GM23338 (cell line): ENCODE measurements around the gene NRF1. TPM values are rescaled to one million over a fixed set of nuclear protein-coding genes. Genes with fewer than 3 reads are reported as not detected.

Experiments
- ATAC-seq: fragments of 200-7000 bp; cut with Tn5 transposase; 3 replicates; pipeline ENCODE4 v1.9.1; 2020
- DNase-seq: peaks from one replicate; pipeline ENCODE4 v3.0.0-alpha.2; 2015; ENCODE audit warnings: low spot score
- H2AFZ ChIP-seq: fragments of 200-600 bp; sonication (generic); 2 replicates; pipeline ENCODE4 v1.8.0; 2016; ENCODE audit warnings: antibody characterized with exemption, mild to moderate bottlenecking, moderate library complexity
- H3F3A ChIP-seq: fragments of 200-600 bp; sonication (generic); replicated peaks from 2 replicates; pipeline ENCODE4 v1.8.0; 2017; ENCODE audit warnings: antibody characterized with exemption, mixed run types, low read depth
- H3K27ac ChIP-seq: fragments of 200-600 bp; sonication (generic); 2 replicates; pipeline ENCODE4 v1.6.1; 2016; ENCODE audit warnings: low read depth
- H3K27me3 ChIP-seq: fragments of 200-600 bp; sonication (generic); 2 replicates; pipeline ENCODE4 v1.8.0; 2016; ENCODE audit warnings: mild to moderate bottlenecking, mixed run types, moderate library complexity; ENCODE audit not compliant: insufficient read depth
- H3K36me3 ChIP-seq: fragments of 200-600 bp; sonication (generic); 2 replicates; pipeline ENCODE4 v1.8.0; 2016; ENCODE audit warnings: mild to moderate bottlenecking; ENCODE audit not compliant: insufficient read depth
- H3K4me1 ChIP-seq: fragments of 200-600 bp; sonication (generic); 2 replicates; pipeline ENCODE4 v1.8.0; 2016; ENCODE audit warnings: mild to moderate bottlenecking, moderate library complexity; ENCODE audit not compliant: insufficient read depth
- H3K4me2 ChIP-seq: fragments of 200-600 bp; sonication (generic); 2 replicates; pipeline ENCODE4 v1.7.1; 2017; ENCODE audit warnings: mixed run types
- H3K4me3 ChIP-seq: fragments of 200-600 bp; sonication (generic); 2 replicates; pipeline ENCODE4 v1.6.1; 2016; ENCODE audit warnings: mixed run types
- H3K79me2 ChIP-seq: fragments of 200-600 bp; sonication (generic); replicated peaks from 2 replicates; pipeline ENCODE4 v1.8.0; 2017; ENCODE audit warnings: mild to moderate bottlenecking; ENCODE audit not compliant: insufficient read depth
- H3K9me2 ChIP-seq: fragments of 200-600 bp; sonication (generic); 2 replicates; pipeline ENCODE4 v1.8.0; 2017; ENCODE audit not compliant: insufficient read depth
- H4K20me1 ChIP-seq: fragments of 200-600 bp; sonication (generic); replicated peaks from 2 replicates; pipeline ENCODE4 v1.8.0; 2017; ENCODE audit warnings: mild to moderate bottlenecking; ENCODE audit not compliant: insufficient read depth
- H3K27ac Mint-ChIP-seq: 2 replicates; pipeline ENCODE4 v1.8.0; 2020; ENCODE audit warnings: inconsistent platforms, mild to moderate bottlenecking, moderate library complexity, mixed read lengths
- H3K27me3 Mint-ChIP-seq: 3 replicates; pipeline ENCODE4 v1.8.0; 2022; ENCODE audit warnings: low read depth, mild to moderate bottlenecking, moderate library complexity, mixed read lengths, inconsistent platforms; ENCODE audit not compliant: insufficient read depth, poor library complexity
- H3K36me3 Mint-ChIP-seq: 3 replicates; pipeline ENCODE4 v1.8.0; 2021; ENCODE audit warnings: low read depth, mild to moderate bottlenecking, inconsistent platforms, moderate library complexity, mixed read lengths
- H3K4me1 Mint-ChIP-seq: 3 replicates; pipeline ENCODE4 v1.8.0; 2020; ENCODE audit warnings: mild to moderate bottlenecking, inconsistent platforms, mixed read lengths
- H3K4me3 Mint-ChIP-seq: 3 replicates; pipeline ENCODE4 v1.8.0; 2021; ENCODE audit warnings: moderate library complexity, mild to moderate bottlenecking, inconsistent platforms, mixed read lengths
- H3K9me3 Mint-ChIP-seq: 3 replicates; pipeline ENCODE4 v1.8.0; 2020; ENCODE audit warnings: moderate library complexity, mild to moderate bottlenecking, inconsistent platforms, mixed read lengths
- CREB1 ChIP-seq: fragments of 250-450 bp; sonication (Bioruptor Pico); IDR thresholded peaks from 2 replicates; pipeline ENCODE4 v1.5.0; 2020; ENCODE audit warnings: low read depth, mild to moderate bottlenecking, moderate library complexity
- EZH2 ChIP-seq: fragments of 200-600 bp; sonication (generic); IDR thresholded peaks from one replicate; pipeline ENCODE4 v1.8.0; 2017; ENCODE audit warnings: antibody characterized with exemption, mild to moderate bottlenecking, low read depth; ENCODE audit not compliant: unreplicated experiment
- EZH2phosphoT487 ChIP-seq: fragments of 200-600 bp; sonication (generic); IDR thresholded peaks from one replicate; pipeline ENCODE4 v1.8.1; 2018; ENCODE audit warnings: antibody characterized with exemption; ENCODE audit not compliant: unreplicated experiment
- STAT1 ChIP-seq: IDR thresholded peaks from one replicate; pipeline ENCODE4 v1.6.1; 2016; ENCODE audit warnings: antibody characterized with exemption; ENCODE audit not compliant: unreplicated experiment
- ZNF331 ChIP-seq: fragments of 250-450 bp; sonication (Bioruptor Pico); IDR thresholded peaks from 2 replicates; pipeline ENCODE4 v1.5.0; 2020; ENCODE audit warnings: low read depth, mild to moderate bottlenecking, moderate library complexity
- polyA plus RNA-seq: library from polyadenylated mRNA; unstranded; fragments of >200 nt; fragmentation: Nextera tagmentation; extraction: Ambion mirVana; gene quantifications from 2 replicates; pipeline ENCODE4 v1.2.1, GENCODE V29; 2016
- total RNA-seq: library from RNA; depleted of rRNA; stranded (reverse); fragments of >200 nt; shearing (Covaris generic); gene quantifications from 2 replicates; pipeline ENCODE4 v1.2.3, GENCODE V29; 2014
- TF ChIP-seq, protein P1 (sequence below): IDR thresholded peaks from one replicate; pipeline ENCODE4 v1.6.1; 2018; ENCODE audit warnings: antibody characterized with exemption; ENCODE audit not compliant: unreplicated experiment
- TF ChIP-seq, protein P2 (sequence below): fragments of 250-450 bp; sonication (Bioruptor Pico); IDR thresholded peaks from 2 replicates; pipeline ENCODE4 v1.5.0; 2020; ENCODE audit warnings: mild to moderate bottlenecking, moderate library complexity
- TF ChIP-seq, protein P3 (sequence below): IDR thresholded peaks from 2 replicates; pipeline ENCODE4 v1.6.1; 2016; ENCODE audit warnings: antibody characterized with exemption

NRF1 gene
- total and polyA plus RNA-seq, 2 experiments from 2014 or later = 5.3 to 24.6 TPM

DNA sequence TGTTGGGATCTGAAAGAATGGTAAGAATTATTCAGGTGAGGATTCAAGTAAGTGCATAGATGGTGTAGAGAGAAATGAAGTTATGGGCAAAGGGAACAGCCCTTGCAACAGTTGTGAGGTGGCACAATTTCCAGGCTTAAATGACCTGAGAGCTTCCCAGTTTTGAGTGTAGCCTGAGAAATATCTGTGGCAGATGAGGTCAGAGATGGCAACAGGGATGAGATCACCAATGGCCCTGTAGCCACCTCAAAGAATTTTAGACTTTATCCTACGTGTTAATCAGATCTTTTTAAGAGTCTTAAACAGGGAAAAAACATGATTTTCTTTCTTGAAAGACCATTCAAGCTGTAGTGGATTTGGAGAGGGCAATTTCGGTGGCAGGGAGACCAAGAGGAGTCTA lies 1.9 kb upstream of the NRF1 start (continued):
- TF ChIP-seq, protein P1, sequence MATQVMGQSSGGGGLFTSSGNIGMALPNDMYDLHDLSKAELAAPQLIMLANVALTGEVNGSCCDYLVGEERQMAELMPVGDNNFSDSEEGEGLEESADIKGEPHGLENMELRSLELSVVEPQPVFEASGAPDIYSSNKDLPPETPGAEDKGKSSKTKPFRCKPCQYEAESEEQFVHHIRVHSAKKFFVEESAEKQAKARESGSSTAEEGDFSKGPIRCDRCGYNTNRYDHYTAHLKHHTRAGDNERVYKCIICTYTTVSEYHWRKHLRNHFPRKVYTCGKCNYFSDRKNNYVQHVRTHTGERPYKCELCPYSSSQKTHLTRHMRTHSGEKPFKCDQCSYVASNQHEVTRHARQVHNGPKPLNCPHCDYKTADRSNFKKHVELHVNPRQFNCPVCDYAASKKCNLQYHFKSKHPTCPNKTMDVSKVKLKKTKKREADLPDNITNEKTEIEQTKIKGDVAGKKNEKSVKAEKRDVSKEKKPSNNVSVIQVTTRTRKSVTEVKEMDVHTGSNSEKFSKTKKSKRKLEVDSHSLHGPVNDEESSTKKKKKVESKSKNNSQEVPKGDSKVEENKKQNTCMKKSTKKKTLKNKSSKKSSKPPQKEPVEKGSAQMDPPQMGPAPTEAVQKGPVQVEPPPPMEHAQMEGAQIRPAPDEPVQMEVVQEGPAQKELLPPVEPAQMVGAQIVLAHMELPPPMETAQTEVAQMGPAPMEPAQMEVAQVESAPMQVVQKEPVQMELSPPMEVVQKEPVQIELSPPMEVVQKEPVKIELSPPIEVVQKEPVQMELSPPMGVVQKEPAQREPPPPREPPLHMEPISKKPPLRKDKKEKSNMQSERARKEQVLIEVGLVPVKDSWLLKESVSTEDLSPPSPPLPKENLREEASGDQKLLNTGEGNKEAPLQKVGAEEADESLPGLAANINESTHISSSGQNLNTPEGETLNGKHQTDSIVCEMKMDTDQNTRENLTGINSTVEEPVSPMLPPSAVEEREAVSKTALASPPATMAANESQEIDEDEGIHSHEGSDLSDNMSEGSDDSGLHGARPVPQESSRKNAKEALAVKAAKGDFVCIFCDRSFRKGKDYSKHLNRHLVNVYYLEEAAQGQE = no peak
- TF ChIP-seq CREB1 = no peak
- no peak for TF ChIP-seq STAT1

DNA sequence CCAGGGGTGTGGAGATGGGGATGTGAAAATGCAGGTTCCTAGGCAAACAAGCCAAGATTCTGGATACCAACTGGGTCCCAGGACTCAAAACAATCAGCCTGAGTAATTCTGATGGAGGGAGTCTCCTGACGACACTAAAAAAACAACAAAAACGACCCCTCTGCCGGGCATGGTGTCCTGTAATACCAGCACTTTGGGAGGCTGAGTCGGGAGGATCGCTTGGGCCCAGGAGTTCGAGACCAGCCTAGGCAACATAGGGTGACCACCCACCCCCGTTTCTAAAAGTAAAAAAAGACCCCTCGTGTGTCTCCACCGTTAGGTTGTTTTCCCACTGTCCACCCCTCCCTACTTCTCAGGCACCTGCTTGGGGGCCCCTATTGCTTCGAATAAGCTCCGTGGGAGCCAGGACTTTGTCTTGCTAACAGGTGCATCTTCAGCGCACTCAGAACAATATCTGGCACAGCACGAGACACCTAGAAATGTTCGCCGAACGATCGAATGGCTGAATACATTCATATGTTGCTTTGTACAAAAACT lies 743 bp upstream of the NRF1 start:
- Histone ChIP-seq H3K4me1 (peaks cover 18% of the 10 kb centered on the region), H3K36me3 (no peaks in the 10 kb centered on the region; the same call in 1 of the 2 replicates), H3F3A (no peaks in the 10 kb centered on the region), H3K4me2 (peak overlapping the region; percentile 90), H3K9me2 (no peaks in the 10 kb centered on the region), H3K4me3 (peak overlapping the region; percentile 84), H3K27me3 (no peaks in the 10 kb centered on the region), H4K20me1 (peaks cover 48% of the 10 kb centered on the region), H3K79me2 (peaks cover 41% of the 10 kb centered on the region), H2AFZ (peak overlapping the region; percentile 97; the same call in 1 of the 2 replicates), H3K27ac (peak overlapping the region; percentile 97)
- peaks cover 20% of the 10 kb centered on the region for H3K36me3 Mint-ChIP-seq
- peak; percentile 24 for DNase-seq
- H3K4me1 Mint-ChIP-seq = peaks cover 34% of the 10 kb centered on the region
- H3K9me3 Mint-ChIP-seq = no peaks in the 10 kb centered on the region; the same call in 2 of the 3 replicates
- TF ChIP-seq ZNF331 (no peak), EZH2 (no peak), EZH2phosphoT487 (no peak)
- TF ChIP-seq, protein P2, sequence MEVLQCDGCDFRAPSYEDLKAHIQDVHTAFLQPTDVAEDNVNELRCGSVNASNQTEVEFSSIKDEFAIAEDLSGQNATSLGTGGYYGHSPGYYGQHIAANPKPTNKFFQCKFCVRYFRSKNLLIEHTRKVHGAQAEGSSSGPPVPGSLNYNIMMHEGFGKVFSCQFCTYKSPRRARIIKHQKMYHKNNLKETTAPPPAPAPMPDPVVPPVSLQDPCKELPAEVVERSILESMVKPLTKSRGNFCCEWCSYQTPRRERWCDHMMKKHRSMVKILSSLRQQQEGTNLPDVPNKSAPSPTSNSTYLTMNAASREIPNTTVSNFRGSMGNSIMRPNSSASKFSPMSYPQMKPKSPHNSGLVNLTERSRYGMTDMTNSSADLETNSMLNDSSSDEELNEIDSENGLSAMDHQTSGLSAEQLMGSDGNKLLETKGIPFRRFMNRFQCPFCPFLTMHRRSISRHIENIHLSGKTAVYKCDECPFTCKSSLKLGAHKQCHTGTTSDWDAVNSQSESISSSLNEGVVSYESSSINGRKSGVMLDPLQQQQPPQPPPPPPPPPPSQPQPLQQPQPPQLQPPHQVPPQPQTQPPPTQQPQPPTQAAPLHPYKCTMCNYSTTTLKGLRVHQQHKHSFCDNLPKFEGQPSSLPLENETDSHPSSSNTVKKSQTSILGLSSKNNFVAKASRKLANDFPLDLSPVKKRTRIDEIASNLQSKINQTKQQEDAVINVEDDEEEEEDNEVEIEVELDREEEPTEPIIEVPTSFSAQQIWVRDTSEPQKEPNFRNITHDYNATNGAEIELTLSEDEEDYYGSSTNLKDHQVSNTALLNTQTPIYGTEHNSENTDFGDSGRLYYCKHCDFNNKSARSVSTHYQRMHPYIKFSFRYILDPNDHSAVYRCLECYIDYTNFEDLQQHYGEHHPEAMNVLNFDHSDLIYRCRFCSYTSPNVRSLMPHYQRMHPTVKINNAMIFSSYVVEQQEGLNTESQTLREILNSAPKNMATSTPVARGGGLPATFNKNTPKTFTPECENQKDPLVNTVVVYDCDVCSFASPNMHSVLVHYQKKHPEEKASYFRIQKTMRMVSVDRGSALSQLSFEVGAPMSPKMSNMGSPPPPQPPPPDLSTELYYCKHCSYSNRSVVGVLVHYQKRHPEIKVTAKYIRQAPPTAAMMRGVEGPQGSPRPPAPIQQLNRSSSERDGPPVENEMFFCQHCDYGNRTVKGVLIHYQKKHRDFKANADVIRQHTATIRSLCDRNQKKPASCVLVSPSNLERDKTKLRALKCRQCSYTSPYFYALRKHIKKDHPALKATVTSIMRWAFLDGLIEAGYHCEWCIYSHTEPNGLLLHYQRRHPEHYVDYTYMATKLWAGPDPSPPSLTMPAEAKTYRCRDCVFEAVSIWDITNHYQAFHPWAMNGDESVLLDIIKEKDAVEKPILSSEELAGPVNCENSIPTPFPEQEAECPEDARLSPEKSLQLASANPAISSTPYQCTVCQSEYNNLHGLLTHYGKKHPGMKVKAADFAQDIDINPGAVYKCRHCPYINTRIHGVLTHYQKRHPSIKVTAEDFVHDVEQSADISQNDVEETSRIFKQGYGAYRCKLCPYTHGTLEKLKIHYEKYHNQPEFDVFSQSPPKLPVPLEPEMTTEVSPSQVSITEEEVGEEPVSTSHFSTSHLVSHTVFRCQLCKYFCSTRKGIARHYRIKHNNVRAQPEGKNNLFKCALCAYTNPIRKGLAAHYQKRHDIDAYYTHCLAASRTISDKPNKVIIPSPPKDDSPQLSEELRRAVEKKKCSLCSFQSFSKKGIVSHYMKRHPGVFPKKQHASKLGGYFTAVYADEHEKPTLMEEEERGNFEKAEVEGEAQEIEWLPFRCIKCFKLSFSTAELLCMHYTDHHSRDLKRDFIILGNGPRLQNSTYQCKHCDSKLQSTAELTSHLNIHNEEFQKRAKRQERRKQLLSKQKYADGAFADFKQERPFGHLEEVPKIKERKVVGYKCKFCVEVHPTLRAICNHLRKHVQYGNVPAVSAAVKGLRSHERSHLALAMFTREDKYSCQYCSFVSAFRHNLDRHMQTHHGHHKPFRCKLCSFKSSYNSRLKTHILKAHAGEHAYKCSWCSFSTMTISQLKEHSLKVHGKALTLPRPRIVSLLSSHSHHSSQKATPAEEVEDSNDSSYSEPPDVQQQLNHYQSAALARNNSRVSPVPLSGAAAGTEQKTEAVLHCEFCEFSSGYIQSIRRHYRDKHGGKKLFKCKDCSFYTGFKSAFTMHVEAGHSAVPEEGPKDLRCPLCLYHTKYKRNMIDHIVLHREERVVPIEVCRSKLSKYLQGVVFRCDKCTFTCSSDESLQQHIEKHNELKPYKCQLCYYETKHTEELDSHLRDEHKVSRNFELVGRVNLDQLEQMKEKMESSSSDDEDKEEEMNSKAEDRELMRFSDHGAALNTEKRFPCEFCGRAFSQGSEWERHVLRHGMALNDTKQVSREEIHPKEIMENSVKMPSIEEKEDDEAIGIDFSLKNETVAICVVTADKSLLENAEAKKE (CRISPR knock-in tag) = no peak
- TF ChIP-seq, protein P3, sequence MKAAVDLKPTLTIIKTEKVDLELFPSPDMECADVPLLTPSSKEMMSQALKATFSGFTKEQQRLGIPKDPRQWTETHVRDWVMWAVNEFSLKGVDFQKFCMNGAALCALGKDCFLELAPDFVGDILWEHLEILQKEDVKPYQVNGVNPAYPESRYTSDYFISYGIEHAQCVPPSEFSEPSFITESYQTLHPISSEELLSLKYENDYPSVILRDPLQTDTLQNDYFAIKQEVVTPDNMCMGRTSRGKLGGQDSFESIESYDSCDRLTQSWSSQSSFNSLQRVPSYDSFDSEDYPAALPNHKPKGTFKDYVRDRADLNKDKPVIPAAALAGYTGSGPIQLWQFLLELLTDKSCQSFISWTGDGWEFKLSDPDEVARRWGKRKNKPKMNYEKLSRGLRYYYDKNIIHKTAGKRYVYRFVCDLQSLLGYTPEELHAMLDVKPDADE = no peak
- peak overlapping the region; percentile 90 for H3K27ac Mint-ChIP-seq
- H3K4me3 Mint-ChIP-seq = peak overlapping the region; percentile 89
- peaks cover 12% of the 10 kb centered on the region for H3K27me3 Mint-ChIP-seq
- peak; percentile 2; the same call in 2 of the 3 replicates for ATAC-seq
